GM11168 (cell line): Measurements from ENCODE around the gene RGMB.
"Not testable (repeated sequence)": the region's sequence is repeated elsewhere in the genome, so short reads cannot be mapped to it uniquely, and the experiment has no call there.

Experiments
- in situ Hi-C: fragments of 300-500 bp; cut with MboI; formaldehyde crosslinking; loops from one replicate; pipeline ENCODE4 v1.12.0; 2022; ENCODE audit warnings: low sequenced_read_pairs; ENCODE audit not compliant: unreplicated experiment

RGMB gene

DNA sequence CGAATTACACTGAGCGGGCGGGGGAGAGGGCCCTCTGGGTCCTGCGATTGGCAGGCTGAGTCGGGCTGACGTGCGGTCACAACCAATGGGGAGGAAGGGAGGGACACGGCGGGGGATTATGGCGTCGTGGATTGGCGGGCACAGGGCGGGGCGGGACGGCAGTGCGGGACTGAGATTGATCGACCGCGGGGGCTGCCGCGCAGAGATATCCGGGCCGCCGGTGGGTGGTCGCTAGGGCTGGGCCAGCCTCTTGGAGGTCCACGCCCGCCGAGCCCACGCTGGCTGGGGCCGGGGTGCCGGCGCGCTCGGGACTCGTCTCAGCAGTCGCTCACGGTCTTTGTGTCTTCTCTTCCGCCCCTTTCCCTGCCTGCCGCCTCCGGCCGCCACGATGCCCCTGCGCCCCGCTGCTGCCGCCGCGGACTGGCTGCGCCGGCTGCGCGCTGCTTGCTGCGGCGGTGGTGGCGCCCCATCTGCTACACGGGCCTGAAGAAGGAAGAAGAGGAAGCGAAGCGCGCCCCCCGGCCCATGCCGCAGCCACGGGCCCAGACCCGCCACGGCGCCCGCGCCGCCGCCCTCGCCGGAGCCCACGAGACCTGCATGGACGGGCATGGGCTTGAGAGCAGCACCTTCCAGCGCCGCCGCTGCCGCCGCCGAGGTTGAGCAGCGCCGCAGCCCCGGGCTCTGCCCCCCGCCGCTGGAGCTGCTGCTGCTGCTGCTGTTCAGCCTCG, at the start of gene RGMB:
RGMB (plus strand) TSS at position 200 of the 728 bp plus-strand sequence; CDS start at position 608, 408 bp downstream.
- in situ Hi-C loops, result loop anchor here (10.0 kb wide), 1 partner anchor 261 kb away; no protein-coding TSS in a partner anchor

- in situ Hi-C loops, result no loop called here
Observed at GRCh38 chr5:98726258-98726657, 47.2 kb upstream of the RGMB start.

- in situ Hi-C loops, result no loop called here
Observed at GRCh38 chr5:98727686-98728085, 45.8 kb upstream of the RGMB start.

DNA sequence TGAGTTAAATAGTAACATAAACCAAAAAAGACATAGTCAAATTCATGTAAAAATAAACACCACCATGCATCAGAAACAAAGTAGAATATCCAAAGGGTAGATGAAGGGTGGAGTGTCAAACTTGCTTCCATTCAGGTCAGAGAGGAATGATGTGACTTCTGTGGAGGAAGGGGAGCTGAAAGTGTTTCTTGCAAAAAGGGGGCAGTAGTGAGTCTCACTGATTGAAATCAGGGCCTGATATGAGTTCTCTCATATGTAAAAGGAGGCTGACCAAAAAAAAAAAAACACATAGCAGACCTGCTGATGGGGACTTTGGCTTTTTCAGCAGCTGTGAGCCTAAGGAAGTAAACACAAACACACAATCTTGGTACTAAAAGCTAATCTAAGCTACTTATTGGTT, 38.8 kb upstream of the RGMB start:
- in situ Hi-C loops, result no loop called here

DNA sequence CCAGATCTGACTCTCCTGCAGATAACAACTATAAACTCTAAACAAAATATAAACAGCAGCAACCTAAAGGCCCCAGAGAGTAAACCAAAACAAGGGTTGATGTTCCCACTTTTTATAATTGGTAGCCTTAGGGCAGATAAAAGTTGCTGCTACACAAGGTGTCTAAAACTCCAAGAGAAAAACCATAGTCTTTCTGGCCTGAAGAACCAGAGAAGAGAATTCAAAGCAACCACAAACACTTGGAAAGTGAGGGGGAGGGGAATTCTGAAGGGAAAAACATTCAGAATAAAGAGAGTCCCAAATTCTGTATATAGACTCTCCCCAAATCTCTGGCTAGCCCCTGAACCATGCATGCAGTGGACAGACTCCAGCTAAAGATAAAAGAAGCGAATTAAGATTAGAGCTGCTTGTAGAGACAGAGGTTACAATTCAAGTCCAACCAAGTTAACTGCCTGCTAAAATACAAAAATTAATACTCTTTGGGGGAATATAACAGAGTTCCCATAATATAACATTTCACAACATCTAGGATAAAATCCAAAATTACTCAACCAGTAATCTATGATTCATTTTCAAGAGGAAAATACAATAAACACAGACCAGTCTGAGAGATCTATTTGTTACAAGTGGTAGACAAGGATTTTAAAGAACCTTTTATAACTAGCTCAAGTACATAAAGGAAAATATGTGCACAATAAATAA, 37.5 kb upstream of the RGMB start:
- in situ Hi-C loops, result no loop called here

GRCh38 chr5:98736753-98737152, 36.7 kb upstream of the RGMB start:
- in situ Hi-C loops, result no loop called here

DNA sequence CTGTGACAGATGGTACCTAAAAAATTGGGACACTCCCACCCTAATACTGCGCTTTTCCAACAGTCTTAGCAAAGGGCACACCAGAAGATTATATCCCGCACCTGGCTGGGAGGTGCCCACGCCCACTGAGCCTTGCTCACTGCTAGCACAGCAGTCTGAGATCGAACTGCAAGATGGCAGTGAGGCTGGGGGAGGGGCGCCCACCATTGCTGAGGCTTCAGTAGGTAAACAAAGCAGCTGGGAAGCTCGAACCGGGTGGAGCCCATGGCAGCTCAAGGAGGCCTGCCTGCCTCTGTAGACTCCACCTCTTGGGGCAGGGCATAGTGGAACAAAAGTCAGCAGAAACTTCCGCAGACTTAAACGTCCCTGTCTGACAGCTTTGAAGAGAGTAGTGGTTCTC, 36.0 kb upstream of the RGMB start:
- in situ Hi-C loops, result not testable (repeated sequence)

DNA sequence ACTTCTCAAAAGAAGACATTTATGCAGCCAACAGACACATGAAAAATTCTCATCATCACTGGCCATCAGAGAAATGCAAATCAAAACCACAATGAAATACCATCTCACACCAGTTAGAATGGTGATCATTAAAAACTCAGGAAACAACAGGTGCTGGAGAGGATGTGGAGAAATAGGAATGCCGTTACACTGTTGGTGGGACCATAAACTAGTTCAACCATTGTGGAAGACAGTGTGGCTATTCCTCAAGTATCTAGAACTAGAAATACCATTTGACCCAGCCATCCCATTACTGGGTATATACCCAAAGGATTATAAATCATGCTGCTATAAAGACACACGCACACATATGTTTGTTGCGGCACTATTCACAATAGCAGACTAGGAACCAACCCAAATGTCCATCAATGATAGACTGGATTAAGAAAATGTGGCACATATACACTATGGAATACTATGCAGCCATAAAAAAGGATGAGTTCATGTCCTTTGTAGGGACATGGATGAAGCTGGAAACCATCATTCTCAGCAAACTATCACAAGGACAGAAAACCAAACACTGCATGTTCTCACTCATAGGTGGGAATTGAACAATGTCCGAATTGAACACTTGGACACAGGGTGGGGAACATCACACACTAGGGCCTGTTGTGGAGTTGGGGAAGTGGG, 34.8 kb upstream of the RGMB start:
- in situ Hi-C loops, result not testable (repeated sequence)

- in situ Hi-C loops, result no loop called here
Observed at GRCh38 chr5:98741926-98742325, 31.5 kb upstream of the RGMB start.

GRCh38 chr5:98742396-98743073, 30.9 kb upstream of the RGMB start:
- in situ Hi-C loops, result no loop called here

GRCh38 chr5:98748259-98748658, 25.2 kb upstream of the RGMB start:
- in situ Hi-C loops, result not testable (repeated sequence)

DNA sequence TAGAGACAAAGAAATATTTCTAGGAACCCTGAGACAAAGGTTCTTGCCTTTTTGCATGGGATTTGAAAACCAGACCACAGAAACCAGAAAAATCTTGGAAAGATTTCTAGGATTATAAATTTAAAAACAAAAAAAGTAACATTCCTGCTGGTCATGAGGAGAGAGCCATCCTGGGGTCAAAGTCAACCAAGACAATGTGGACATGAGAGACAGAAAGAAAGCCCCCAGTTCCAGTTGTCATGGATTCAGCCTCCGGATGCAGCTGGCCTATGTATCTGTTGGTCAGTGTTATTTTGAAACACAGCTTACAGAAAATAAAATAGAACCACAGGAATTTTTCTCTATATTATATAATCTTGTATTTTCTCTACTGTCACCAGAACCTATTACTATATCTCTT, 24.4 kb upstream of the RGMB start:
- in situ Hi-C loops, result no loop called here

GRCh38 chr5:98750693-98751092, 22.8 kb upstream of the RGMB start:
- in situ Hi-C loops, result no loop called here

- in situ Hi-C loops, result not testable (repeated sequence)
Observed at GRCh38 chr5:98752331-98752730, 21.1 kb upstream of the RGMB start.

DNA sequence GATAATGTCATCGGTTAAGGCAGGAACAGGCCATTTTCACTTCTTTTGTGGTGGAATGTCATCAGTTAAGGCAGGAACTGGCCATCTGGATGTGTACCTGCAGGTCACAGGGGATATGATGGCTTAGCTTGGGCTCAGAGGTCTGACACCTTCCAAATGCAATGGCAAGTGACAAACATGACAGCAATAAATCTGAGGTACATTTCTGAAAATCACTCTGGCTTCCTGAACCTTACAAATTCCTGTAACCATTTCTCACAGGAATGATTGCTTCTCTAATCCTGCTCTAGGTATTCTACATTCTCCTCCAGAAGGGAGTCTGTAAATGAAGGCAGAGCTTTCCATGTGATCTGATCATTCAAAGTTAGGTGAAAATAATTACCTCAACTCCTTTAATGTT, 20.7 kb upstream of the RGMB start:
- in situ Hi-C loops, result not testable (repeated sequence)

GRCh38 chr5:98753507-98753906, 20.0 kb upstream of the RGMB start:
- in situ Hi-C loops, result no loop called here

GRCh38 chr5:98755406-98755805, 18.1 kb upstream of the RGMB start:
- in situ Hi-C loops, result no loop called here

GRCh38 chr5:98757978-98758377, 15.5 kb upstream of the RGMB start:
- in situ Hi-C loops, result no loop called here

DNA sequence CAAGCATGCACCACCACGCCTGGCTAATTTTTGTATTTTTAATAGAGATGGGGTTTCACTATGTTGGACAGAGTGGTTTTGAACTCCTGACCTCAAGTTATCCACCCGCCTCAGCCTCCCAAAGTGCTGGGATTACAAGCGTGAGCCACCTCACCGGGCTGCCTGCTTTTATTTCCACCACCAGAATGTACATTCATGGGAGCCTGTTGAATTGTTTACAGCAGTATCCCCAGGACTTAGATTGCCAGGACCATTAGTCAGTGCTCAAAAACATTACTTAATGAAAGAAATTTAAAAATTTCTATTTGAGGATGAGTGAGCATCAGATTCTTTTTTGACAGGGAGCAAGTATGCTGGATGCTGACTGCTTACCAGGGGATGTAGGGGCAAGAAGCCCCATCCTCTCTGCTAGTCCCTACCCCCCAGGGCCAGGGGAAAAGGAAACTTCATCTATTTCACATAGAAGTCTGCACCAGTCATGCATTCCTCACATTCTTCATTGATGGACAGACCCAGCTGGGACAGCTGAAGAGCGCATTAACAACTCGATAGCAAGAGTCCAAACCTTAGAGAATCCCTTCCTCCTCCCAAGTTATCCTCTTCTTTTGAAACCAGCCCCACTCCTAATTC, 10.3 kb upstream of the RGMB start:
- in situ Hi-C loops, result no loop called here

GRCh38 chr5:98765815-98766214, 7.6 kb upstream of the RGMB start:
- in situ Hi-C loops, result no loop called here
